GM23338 (cell line): ENCODE measurements around the gene CAND1. TPM values are rescaled to one million over a fixed set of nuclear protein-coding genes. Genes with fewer than 3 reads are reported as not detected.

Experiments used
- ATAC-seq: fragments of 200-7000 bp; cut with Tn5 transposase; 3 replicates; pipeline ENCODE4 v1.9.1; 2020
- DNase-seq: peaks from one replicate; pipeline ENCODE4 v3.0.0-alpha.2; 2015; ENCODE audit warnings: low spot score
- H2AFZ ChIP-seq: fragments of 200-600 bp; sonication (generic); 2 replicates; pipeline ENCODE4 v1.8.0; 2016; ENCODE audit warnings: antibody characterized with exemption, mild to moderate bottlenecking, moderate library complexity
- H3F3A ChIP-seq: fragments of 200-600 bp; sonication (generic); replicated peaks from 2 replicates; pipeline ENCODE4 v1.8.0; 2017; ENCODE audit warnings: antibody characterized with exemption, mixed run types, low read depth
- H3K27ac ChIP-seq: fragments of 200-600 bp; sonication (generic); 2 replicates; pipeline ENCODE4 v1.6.1; 2016; ENCODE audit warnings: low read depth
- H3K27me3 ChIP-seq: fragments of 200-600 bp; sonication (generic); 2 replicates; pipeline ENCODE4 v1.8.0; 2016; ENCODE audit warnings: mild to moderate bottlenecking, mixed run types, moderate library complexity; ENCODE audit not compliant: insufficient read depth
- H3K36me3 ChIP-seq: fragments of 200-600 bp; sonication (generic); 2 replicates; pipeline ENCODE4 v1.8.0; 2016; ENCODE audit warnings: mild to moderate bottlenecking; ENCODE audit not compliant: insufficient read depth
- H3K4me1 ChIP-seq: fragments of 200-600 bp; sonication (generic); 2 replicates; pipeline ENCODE4 v1.8.0; 2016; ENCODE audit warnings: mild to moderate bottlenecking, moderate library complexity; ENCODE audit not compliant: insufficient read depth
- H3K4me2 ChIP-seq: fragments of 200-600 bp; sonication (generic); 2 replicates; pipeline ENCODE4 v1.7.1; 2017; ENCODE audit warnings: mixed run types
- H3K4me3 ChIP-seq: fragments of 200-600 bp; sonication (generic); 2 replicates; pipeline ENCODE4 v1.6.1; 2016; ENCODE audit warnings: mixed run types
- H3K79me2 ChIP-seq: fragments of 200-600 bp; sonication (generic); replicated peaks from 2 replicates; pipeline ENCODE4 v1.8.0; 2017; ENCODE audit warnings: mild to moderate bottlenecking; ENCODE audit not compliant: insufficient read depth
- H3K9me2 ChIP-seq: fragments of 200-600 bp; sonication (generic); 2 replicates; pipeline ENCODE4 v1.8.0; 2017; ENCODE audit not compliant: insufficient read depth
- H4K20me1 ChIP-seq: fragments of 200-600 bp; sonication (generic); replicated peaks from 2 replicates; pipeline ENCODE4 v1.8.0; 2017; ENCODE audit warnings: mild to moderate bottlenecking; ENCODE audit not compliant: insufficient read depth
- H3K27ac Mint-ChIP-seq: 2 replicates; pipeline ENCODE4 v1.8.0; 2020; ENCODE audit warnings: inconsistent platforms, mild to moderate bottlenecking, moderate library complexity, mixed read lengths
- H3K27me3 Mint-ChIP-seq: 3 replicates; pipeline ENCODE4 v1.8.0; 2022; ENCODE audit warnings: low read depth, mild to moderate bottlenecking, moderate library complexity, mixed read lengths, inconsistent platforms; ENCODE audit not compliant: insufficient read depth, poor library complexity
- H3K36me3 Mint-ChIP-seq: 3 replicates; pipeline ENCODE4 v1.8.0; 2021; ENCODE audit warnings: low read depth, mild to moderate bottlenecking, inconsistent platforms, moderate library complexity, mixed read lengths
- H3K4me1 Mint-ChIP-seq: 3 replicates; pipeline ENCODE4 v1.8.0; 2020; ENCODE audit warnings: mild to moderate bottlenecking, inconsistent platforms, mixed read lengths
- H3K4me3 Mint-ChIP-seq: 3 replicates; pipeline ENCODE4 v1.8.0; 2021; ENCODE audit warnings: moderate library complexity, mild to moderate bottlenecking, inconsistent platforms, mixed read lengths
- H3K9me3 Mint-ChIP-seq: 3 replicates; pipeline ENCODE4 v1.8.0; 2020; ENCODE audit warnings: moderate library complexity, mild to moderate bottlenecking, inconsistent platforms, mixed read lengths
- CREB1 ChIP-seq: fragments of 250-450 bp; sonication (Bioruptor Pico); IDR thresholded peaks from 2 replicates; pipeline ENCODE4 v1.5.0; 2020; ENCODE audit warnings: low read depth, mild to moderate bottlenecking, moderate library complexity
- CTCF ChIP-seq, 2 experiments: fragments of 200-600 bp in 1 of 2; sonication (generic) in 1 of 2; conservative IDR thresholded peaks; 2 replicates each; pipeline versions ENCODE4 v1.5.1 to v1.6.1; 2016 to 2017; ENCODE audit warnings: antibody characterized with exemption in 2 of 2, low read depth in 2 of 2, mild to moderate bottlenecking in 2 of 2, moderate library complexity in 1 of 2
- ETS1 ChIP-seq: IDR thresholded peaks from 2 replicates; pipeline ENCODE4 v1.6.1; 2016; ENCODE audit warnings: antibody characterized with exemption
- JUNB ChIP-seq: IDR thresholded peaks from one replicate; pipeline ENCODE4 v1.6.1; 2016; ENCODE audit warnings: antibody characterized with exemption; ENCODE audit not compliant: unreplicated experiment
- NANOG ChIP-seq: IDR thresholded peaks from 2 replicates; pipeline ENCODE4 v1.6.1; 2016; ENCODE audit warnings: antibody characterized with exemption, borderline replicate concordance
- POLR2AphosphoS5 ChIP-seq: IDR thresholded peaks from 2 replicates; pipeline ENCODE4 v1.6.1; 2016; ENCODE audit warnings: antibody characterized with exemption, low read depth
- REST ChIP-seq: IDR thresholded peaks from one replicate; pipeline ENCODE4 v1.6.1; 2018; ENCODE audit warnings: antibody characterized with exemption; ENCODE audit not compliant: unreplicated experiment
- ZNF331 ChIP-seq: fragments of 250-450 bp; sonication (Bioruptor Pico); IDR thresholded peaks from 2 replicates; pipeline ENCODE4 v1.5.0; 2020; ENCODE audit warnings: low read depth, mild to moderate bottlenecking, moderate library complexity
- long read RNA-seq: library from polyadenylated mRNA; unstranded; transcript quantifications from one replicate; pipeline ENCODE4 v2.0.0, GENCODE V29; 2020; ENCODE audit not compliant: unreplicated experiment
- polyA plus RNA-seq: library from polyadenylated mRNA; unstranded; fragments of >200 nt; fragmentation: Nextera tagmentation; extraction: Ambion mirVana; gene quantifications from 2 replicates; pipeline ENCODE4 v1.2.1, GENCODE V29; 2016
- total RNA-seq: library from RNA; depleted of rRNA; stranded (reverse); fragments of >200 nt; shearing (Covaris generic); gene quantifications from 2 replicates; pipeline ENCODE4 v1.2.3, GENCODE V29; 2014; rRNA removed

The CAND1 gene
- 151 and 164 TPM in 2 replicates for total RNA-seq
- 53.8 and 71.4 TPM in 2 replicates for polyA plus RNA-seq
- long read RNA-seq, full-length matches to known transcripts, result 8 of 15 reads
- long read RNA-seq, partial matches to known transcripts, result 6 of 15 reads
- long read RNA-seq, other reads (novel, unspliced or antisense), result 1 of 15 reads

- Mint-ChIP-seq H3K27me3 (peaks cover 7% of the 10 kb centered on the region), H3K27ac (peak within 1 kb of the TSS; percentile 100), H3K4me3 (peak within 1 kb of the TSS; percentile 90), H3K36me3 (peaks cover 5% of the 10 kb centered on the region; the same call in 2 of the 3 replicates), H3K4me1 (peaks cover 16% of the 10 kb centered on the region), H3K9me3 (peaks cover 4% of the 10 kb centered on the region; the same call in 1 of the 3 replicates)
- Histone ChIP-seq H4K20me1 (peaks cover 27% of the 10 kb centered on the region), H3K36me3 (0 out of 2 replicates have a peak, but pooled peaks cover 3% of the 10 kb centered on the region), H3K79me2 (peaks cover 45% of the 10 kb centered on the region), H3K9me2 (no peaks in the 10 kb centered on the region; the same call in 1 of the 2 replicates), H3K4me2 (peak within 1 kb of the TSS; percentile 90), H3K4me1 (peaks cover 14% of the 10 kb centered on the region), H3F3A (no peaks in the 10 kb centered on the region), H3K27me3 (no peaks in the 10 kb centered on the region), H3K27ac (peak within 1 kb of the TSS; percentile 86), H3K4me3 (peak within 1 kb of the TSS; percentile 86), H2AFZ (peak within 1 kb of the TSS; percentile 66)
- TF ChIP-seq CREB1 (CRISPR knock-in tag) (peak; percentile 61), ETS1 (peak; percentile 7; the same call in 1 of the 2 replicates), JUNB (no peak), POLR2AphosphoS5 (peak; percentile 83), ZNF331 (no peak), NANOG (no peak), CTCF (conservative IDR thresholded peaks at IDR 0.05; ENCODE audit: low read depth in 2 of 2) (no peak), REST (no peak)
- peak; percentile 97 for DNase-seq
- peak; percentile 75 for ATAC-seq
Measured at GRCh38 chr12:67268896-67269632, at the start of gene CAND1. TSS of gene CAND1 (plus strand) at chr12:67269358. CDS start at chr12:67269718, 360 bp downstream.
